PFSK-1 (cell line): ENCODE measurements around the gene ESR1.

Experiments used
- FOXP2 ChIP-seq: optimal IDR thresholded peaks from 2 replicates; pipeline ENCODE3; 2011; ENCODE audit warnings: borderline replicate concordance, control low read depth, inconsistent platforms; ENCODE audit not compliant: insufficient read depth; ENCODE audit errors: extremely low read length, extremely low read depth
- POLR2AphosphoS5 ChIP-seq: IDR thresholded peaks from 2 replicates; pipeline ENCODE4 v1.6.1; 2012; ENCODE audit warnings: low read depth, mild to moderate bottlenecking, control low read depth, low read length, moderate library complexity
- SIN3A ChIP-seq: IDR thresholded peaks from 2 replicates; pipeline ENCODE4 v1.6.1; 2012; ENCODE audit warnings: mild to moderate bottlenecking, low read length, moderate library complexity, borderline replicate concordance; ENCODE audit not compliant: insufficient read depth
- TAF1 ChIP-seq: IDR thresholded peaks from 2 replicates; pipeline ENCODE4 v1.6.1; 2012; ENCODE audit warnings: low read length, control low read depth, borderline replicate concordance; ENCODE audit not compliant: insufficient read depth
- TF ChIP-seq, protein P1 (sequence below), 2 experiments: IDR thresholded peaks; 2 replicates each; pipeline versions ENCODE4 v1.6.1 to v1.8.0; 2011 to 2012; ENCODE audit warnings: low read depth in 2 of 2, low read length in 2 of 2, control low read depth in 1 of 2, inconsistent platforms in 1 of 2, mild to moderate bottlenecking in 1 of 2, moderate library complexity in 1 of 2; ENCODE audit not compliant: insufficient read depth in 1 of 2

Gene ESR1

DNA sequence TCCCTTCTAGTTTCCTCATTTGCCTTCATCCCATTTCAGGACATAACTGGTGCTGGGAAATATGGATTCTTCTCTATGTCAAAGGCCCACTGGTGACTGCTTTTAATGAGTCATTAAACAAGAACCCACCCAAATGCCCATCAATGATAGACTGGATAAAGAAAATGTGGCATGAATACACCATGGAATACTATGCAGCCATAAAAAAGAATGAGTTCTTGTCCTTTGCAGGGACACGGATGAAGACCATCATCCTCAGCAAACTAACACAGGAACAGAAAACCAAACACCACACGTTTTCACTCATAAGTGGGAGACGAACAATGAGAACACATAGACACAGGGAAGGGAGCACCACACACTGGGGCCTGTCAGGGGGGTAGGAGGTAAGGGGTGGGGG lies 310.7 kb downstream of the ESR1 start:
- TF ChIP-seq SIN3A (no peak), POLR2AphosphoS5 (no peak)

- TF ChIP-seq, protein P1, sequence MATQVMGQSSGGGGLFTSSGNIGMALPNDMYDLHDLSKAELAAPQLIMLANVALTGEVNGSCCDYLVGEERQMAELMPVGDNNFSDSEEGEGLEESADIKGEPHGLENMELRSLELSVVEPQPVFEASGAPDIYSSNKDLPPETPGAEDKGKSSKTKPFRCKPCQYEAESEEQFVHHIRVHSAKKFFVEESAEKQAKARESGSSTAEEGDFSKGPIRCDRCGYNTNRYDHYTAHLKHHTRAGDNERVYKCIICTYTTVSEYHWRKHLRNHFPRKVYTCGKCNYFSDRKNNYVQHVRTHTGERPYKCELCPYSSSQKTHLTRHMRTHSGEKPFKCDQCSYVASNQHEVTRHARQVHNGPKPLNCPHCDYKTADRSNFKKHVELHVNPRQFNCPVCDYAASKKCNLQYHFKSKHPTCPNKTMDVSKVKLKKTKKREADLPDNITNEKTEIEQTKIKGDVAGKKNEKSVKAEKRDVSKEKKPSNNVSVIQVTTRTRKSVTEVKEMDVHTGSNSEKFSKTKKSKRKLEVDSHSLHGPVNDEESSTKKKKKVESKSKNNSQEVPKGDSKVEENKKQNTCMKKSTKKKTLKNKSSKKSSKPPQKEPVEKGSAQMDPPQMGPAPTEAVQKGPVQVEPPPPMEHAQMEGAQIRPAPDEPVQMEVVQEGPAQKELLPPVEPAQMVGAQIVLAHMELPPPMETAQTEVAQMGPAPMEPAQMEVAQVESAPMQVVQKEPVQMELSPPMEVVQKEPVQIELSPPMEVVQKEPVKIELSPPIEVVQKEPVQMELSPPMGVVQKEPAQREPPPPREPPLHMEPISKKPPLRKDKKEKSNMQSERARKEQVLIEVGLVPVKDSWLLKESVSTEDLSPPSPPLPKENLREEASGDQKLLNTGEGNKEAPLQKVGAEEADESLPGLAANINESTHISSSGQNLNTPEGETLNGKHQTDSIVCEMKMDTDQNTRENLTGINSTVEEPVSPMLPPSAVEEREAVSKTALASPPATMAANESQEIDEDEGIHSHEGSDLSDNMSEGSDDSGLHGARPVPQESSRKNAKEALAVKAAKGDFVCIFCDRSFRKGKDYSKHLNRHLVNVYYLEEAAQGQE (IDR thresholded peaks at IDR 0.05; ENCODE audit: insufficient read depth in 1 of 2, low read depth in 2 of 2, low read length in 2 of 2): no peak
- TF ChIP-seq POLR2AphosphoS5 (no peak), FOXP2 (no peak), SIN3A (no peak), TAF1 (no peak)
Measured at GRCh38 chr6:152118678-152119077, 311.2 kb downstream of the ESR1 start.

DNA sequence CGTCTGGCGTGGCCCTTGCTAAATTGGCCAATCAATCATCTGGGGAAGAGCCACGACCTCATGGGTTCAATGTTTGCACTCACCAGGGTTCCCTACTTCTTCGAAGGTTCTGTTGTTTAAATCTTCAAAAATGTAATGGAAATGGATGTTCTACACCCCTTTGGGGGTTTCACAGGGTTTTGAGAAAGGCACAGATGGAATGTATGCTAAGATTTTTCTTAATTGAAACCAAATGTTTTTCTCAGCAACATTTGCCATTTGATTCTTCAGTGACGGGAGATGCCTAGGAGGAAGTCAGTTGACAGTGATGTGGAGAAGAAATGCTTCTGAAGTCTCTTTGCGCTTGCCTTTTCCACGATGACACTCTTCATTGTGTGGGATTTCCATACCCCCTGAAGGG lies 312.3 kb downstream of the ESR1 start:
- TF ChIP-seq TAF1 (no peak), FOXP2 (no peak)
- TF ChIP-seq, protein P1 (IDR thresholded peaks at IDR 0.05; ENCODE audit: insufficient read depth in 1 of 2, low read depth in 2 of 2, low read length in 2 of 2): no peak

GRCh38 chr6:152121910-152122309 lies 314.4 kb downstream of the ESR1 start:
- TF ChIP-seq FOXP2 (no peak), TAF1 (no peak), POLR2AphosphoS5 (no peak), SIN3A (no peak)

DNA sequence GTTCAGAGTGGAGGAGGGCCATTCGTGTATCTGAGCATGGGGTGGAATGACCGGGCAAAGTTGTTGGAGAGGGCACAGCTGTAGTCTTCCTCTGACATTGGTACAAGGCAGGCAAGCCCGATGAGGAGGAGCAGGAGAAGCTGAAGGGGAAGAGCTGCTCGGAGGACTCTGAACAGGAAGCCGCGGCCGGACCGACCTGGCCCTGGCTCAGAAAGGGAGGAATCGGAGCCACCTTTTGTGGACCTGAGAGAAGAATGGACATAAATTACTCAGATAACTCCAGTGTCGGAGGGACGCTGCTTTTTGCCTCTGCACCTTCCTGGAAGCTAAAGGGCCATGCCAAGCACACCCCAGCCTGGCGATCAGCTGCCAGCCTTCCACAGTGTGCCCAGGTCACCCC lies 315.0 kb downstream of the ESR1 start:
- TF ChIP-seq SIN3A (no peak), POLR2AphosphoS5 (no peak), FOXP2 (no peak), TAF1 (no peak)
- TF ChIP-seq, protein P1 (IDR thresholded peaks at IDR 0.05; ENCODE audit: insufficient read depth in 1 of 2, low read depth in 2 of 2, low read length in 2 of 2): no peak

DNA sequence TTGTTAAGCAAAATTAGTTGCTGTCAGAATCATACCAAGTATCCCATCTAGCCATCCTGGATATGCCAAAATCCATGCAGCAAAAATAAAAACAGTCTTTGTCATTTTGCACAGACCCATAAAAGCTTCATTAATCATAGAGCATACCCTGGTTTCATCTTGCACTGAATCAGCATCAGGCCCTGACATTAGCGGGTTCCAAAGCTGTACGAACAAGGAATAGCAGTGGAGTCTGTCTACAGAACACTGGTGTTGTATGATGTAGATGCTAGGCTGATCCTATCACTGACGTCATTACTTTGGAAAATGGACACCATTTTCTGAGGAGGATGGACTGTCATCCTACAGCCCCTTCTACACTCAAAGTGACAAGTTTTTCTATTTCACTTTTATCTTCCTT lies 315.6 kb downstream of the ESR1 start:
- TF ChIP-seq POLR2AphosphoS5 (no peak), FOXP2 (no peak), TAF1 (no peak), SIN3A (no peak)
- TF ChIP-seq, protein P1 (IDR thresholded peaks at IDR 0.05; ENCODE audit: insufficient read depth in 1 of 2, low read depth in 2 of 2, low read length in 2 of 2): no peak
